ENCODE data around the gene POLR2B. TPM values are rescaled to one million over a fixed set of nuclear protein-coding genes. Genes with fewer than 3 reads are reported as not detected.
A peak's percentile ranks its signal among the peaks of the same experiment; 100 is the strongest.
"Not testable (repeated sequence)": the region's sequence is repeated elsewhere in the genome, so short reads cannot be mapped to it uniquely, and the experiment has no call there.

POLR2B gene
- total RNA-seq, 1 experiment from 2014 or later, result 114 TPM

- no peak for DNase-seq (ENCODE audit: low read depth)
Observed at GRCh38 chr4:57053508-57053907, 74.8 kb downstream of the POLR2B start.

- no peak for DNase-seq (ENCODE audit: low read depth)
Observed at GRCh38 chr4:57055886-57056285, 77.2 kb downstream of the POLR2B start.

DNA sequence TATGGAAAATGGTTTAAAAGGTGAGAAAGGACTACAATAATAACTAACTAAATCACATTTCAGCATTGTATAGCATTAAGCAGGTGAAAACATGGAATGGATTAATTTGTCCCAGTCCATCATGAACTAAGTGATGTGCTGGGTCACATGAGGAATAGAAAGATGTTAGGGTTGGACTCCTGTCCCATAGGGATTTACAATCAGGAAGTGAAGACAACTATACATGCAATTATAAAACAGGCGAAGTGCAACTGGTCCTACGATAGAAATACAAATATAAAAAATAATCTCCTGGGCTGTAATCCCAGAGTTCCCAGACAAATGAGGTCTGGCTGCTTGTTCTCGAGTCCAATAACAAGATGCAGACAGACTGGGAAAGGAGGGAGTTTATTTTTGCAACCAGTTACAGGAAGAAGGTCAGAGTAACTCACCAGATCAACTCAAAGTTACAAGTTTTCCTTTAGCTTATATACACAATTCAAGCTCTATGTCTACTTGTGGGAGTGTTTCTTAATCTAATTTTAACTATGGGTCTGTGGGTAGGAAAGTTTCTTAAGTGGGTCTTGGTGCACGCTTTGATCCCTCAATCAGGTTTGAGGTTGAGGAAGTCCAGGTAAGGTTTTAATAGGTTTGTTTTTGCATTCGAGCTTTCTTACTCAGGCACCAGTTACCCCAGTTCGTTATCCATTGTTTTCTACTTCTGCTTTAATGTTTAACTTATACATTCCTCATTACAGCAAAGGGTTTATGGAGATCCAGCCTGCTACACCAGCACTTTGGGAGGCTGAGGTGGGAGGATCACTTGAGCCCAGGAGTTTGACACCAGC lies 81.4 kb downstream of the POLR2B start:
- DNase-seq (ENCODE audit: low read depth), result no peak

GRCh38 chr4:57060717-57061067 lies 82.0 kb downstream of the POLR2B start:
- not testable (repeated sequence) for DNase-seq (ENCODE audit: low read depth)

- no peak for DNase-seq (ENCODE audit: low read depth)
Observed at GRCh38 chr4:57061395-57061794, 82.7 kb downstream of the POLR2B start.

GRCh38 chr4:57063518-57063917 lies 84.8 kb downstream of the POLR2B start:
- no peak for DNase-seq (ENCODE audit: low read depth)

DNA sequence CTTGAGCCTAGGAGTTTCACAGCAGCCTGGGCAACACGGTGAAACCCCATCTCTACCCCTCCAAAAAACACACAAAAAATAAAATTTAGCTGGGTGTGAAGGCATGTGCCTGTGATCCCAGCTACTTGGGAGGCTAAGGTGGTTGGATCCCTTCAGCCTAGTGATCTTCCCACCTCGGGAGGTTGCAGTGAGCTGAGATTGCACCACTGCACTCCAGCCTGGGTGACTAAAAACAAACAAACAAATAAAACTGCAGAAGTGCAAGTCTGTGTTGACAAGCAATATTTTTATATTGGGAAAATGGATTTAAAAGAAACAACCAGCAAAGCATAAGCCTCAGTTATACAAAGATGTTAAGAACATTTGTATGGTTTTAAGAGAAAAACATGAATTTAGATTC lies 85.4 kb downstream of the POLR2B start:
- DNase-seq (ENCODE audit: low read depth), result no peak

DNA sequence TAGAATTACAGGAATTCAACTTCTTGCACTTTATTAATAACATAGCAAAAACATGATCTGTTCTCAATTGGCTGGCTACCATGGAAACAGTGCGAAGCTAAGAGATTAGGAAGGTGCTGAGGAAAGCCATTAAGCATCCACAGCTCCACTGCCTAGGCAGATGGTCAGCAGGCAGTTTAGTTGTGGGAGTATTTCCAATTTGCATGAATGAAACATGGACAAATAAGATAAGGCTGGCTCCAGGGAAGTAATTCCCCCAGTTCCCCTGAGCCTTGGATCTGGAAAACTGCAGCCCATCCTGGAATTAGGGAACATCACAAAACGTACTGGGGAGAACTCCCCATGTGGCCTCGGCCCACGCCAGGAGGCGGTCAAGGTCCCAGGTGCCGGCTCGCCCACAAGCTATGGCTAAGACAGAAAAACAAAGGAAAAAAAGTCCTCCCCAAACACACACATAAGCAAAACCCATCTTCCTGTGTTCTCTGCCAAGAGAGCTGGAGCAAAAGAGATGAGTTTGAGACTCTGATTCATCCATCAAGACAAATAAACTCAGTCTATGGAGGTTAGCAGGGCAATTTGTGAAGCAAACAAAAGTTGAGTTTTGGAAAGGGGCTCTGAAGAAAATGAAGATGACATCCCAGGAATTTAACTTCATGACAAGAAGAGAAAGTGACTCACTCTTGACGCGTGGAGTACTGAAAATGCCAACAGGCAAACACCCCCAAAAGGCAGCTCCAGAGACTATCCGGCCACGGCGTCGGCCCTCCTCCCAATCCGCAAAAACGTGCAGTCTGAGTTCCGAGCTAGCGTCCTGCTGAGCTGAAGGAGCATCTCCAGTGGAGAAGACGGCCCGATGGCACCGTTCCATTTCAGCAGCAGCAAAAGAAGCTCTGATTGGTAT lies 86.4 kb downstream of the POLR2B start:
- DNase-seq (ENCODE audit: low read depth), result peak; percentile 92

- peak; percentile 47 for DNase-seq (ENCODE audit: low read depth)
Observed at GRCh38 chr4:57065730-57066482, 87.2 kb downstream of the POLR2B start.

- DNase-seq (ENCODE audit: low read depth), result no peak
Observed at GRCh38 chr4:57068237-57068981, 89.7 kb downstream of the POLR2B start.

- no peak for DNase-seq (ENCODE audit: low read depth)
Observed at GRCh38 chr4:57070461-57070860, 91.8 kb downstream of the POLR2B start.

GRCh38 chr4:57071326-57071725 lies 92.6 kb downstream of the POLR2B start:
- DNase-seq (ENCODE audit: low read depth), result peak; percentile 71

GRCh38 chr4:57073559-57073958 lies 94.9 kb downstream of the POLR2B start:
- DNase-seq (ENCODE audit: low read depth), result peak; percentile 87

DNA sequence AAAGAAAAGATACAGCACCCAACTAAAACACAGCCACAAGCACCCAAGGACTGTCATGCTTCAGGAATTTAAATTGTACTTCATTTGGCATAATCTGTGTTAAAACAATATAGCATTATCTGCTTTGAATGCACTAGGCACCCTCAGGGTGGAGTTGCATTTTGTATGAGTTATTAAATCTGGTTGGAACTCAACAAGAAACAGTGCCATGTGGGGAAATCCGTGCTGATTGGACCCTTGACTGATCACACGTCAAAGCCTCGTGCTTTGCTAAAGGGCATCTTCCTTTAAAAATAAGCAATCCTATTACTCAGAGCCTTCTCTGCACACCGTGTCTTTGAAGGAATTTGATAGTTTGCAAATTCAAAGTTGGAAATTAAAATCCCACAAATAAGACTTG lies 96.0 kb downstream of the POLR2B start:
- peak; percentile 94 for DNase-seq (ENCODE audit: low read depth)

DNA sequence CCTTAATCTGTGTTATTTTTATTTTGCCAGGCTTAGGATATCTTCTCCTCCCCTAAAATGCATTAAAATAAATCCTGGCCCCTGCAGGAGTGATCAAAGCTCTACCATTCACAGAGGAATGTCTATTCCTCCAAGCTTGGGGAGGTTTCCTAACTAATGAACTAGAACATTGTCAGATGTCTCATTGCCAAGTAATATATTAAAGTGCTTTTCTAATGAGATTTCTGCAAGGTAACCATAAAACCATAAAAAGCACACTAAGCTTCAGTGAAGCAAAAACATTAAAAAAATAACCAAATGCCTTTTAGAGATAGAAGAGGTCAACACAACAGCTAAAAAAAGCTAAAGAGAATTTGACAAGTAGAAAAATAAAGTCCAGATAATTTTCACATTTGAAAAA lies 96.7 kb downstream of the POLR2B start:
- DNase-seq (ENCODE audit: low read depth), result no peak

DNA sequence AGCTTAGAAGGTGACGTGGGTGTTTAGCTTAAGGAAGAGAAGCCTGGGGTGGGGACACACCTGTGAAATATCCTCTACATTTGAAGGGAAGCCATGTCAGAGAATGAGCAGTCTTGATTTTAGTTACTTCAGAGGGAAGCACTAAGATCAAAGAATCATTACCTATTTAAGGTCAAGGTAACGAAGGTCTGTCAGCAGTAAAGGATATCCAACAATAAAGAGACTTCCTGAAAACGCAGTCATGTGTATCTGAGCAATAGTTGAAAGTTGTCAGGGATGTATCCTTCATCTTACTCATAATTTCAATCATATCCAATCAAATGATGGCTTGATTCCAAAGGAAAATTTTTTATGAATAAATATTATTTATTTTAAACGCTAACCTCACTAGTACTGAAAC lies 98.0 kb downstream of the POLR2B start:
- no peak for DNase-seq (ENCODE audit: low read depth)

DNA sequence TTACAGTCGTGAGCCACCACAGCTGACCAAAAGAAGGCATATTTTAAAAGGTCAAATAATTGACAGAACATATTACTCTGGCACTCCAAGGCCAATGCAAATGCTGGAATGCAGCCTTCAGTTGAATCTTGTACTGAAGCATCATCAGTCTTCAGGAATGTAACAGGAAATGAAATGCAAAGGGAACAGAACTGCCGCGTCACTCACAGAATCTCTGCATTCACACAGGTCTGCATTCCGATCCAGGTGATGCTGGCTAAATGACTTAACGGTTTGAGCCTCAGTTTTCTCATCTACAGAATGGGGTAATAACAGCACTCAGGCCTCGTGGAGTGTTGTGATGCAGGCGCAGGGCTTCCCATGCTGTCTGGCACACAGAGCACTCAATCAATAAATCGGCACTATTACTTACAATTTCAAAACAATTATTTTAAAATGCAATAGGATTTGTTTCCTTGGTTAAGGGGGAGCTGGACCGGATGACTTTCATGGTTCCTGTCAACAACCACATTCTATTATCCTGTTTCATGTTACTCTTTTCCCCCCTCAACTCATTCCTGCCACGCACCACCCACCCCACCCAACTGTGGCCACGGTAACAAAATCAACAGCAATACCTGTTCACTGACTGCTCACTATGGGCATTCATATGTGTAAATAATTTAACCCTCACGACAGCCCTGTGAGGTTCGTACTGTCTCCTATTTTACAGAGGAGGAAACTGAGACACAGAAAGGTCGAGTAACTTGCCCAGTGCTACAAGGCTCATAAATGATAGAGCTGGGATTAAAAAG lies 99.1 kb downstream of the POLR2B start:
- peak; percentile 54 for DNase-seq (ENCODE audit: low read depth)

- no peak for DNase-seq (ENCODE audit: low read depth)
Observed at GRCh38 chr4:57078685-57079521, 100.2 kb downstream of the POLR2B start.

Measured in RPMI7951 (cell line).